Erythroblast (primary cell): ENCODE measurements around the gene REXO2.

Experiments
- GATA1 ChIP-seq: IDR thresholded peaks from 2 replicates; pipeline ENCODE4 v1.6.1; 2011; ENCODE audit warnings: low read depth, mild to moderate bottlenecking, control low read depth, low read length, moderate library complexity
- POLR2A ChIP-seq: IDR thresholded peaks from 2 replicates; pipeline ENCODE4 v1.6.1; 2011; ENCODE audit warnings: mild to moderate bottlenecking, low read length

DNA sequence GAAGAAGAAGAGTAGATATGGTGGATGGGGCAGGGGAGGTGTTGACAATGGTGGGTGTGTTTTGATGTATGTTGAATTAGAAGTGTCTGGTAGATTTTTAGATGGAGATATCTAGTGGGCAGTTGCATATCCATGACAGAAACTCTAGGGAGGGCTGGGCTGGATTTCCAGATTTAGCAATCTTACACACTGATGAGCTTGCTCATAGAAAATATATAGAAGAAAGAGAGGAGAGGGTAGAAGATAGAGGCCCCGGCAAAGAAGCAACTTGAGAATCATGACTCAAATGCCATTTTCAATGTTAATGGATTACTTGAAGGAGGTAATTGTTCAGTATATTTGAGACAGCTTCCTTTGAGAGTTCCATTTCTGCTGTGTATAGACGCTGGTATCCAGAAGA, 8.2 kb downstream of the REXO2 start:
- TF ChIP-seq POLR2A (no peak), GATA1 (no peak)
